NCI-H1417 treated with DMSO at 0.1 percent for 48 hours (cell line): Measurements from ENCODE around the gene ARGFX.
"Not testable (repeated sequence)": the region's sequence is repeated elsewhere in the genome, so short reads cannot be mapped to it uniquely, and the experiment has no call there.

Experiments
- DNase-seq: peaks from one replicate; lab custom pipeline; 2025; lab: John Stamatoyannopoulos, UW

The ARGFX gene

GRCh38 chr3:121599900-121600299 is 32.2 kb downstream of the ARGFX start:
- DNase-seq, result not testable (repeated sequence)

- no peak for DNase-seq
Measured at GRCh38 chr3:121601212-121601812, 33.6 kb downstream of the ARGFX start.

- no peak for DNase-seq
Measured at GRCh38 chr3:121604759-121605158, 37.0 kb downstream of the ARGFX start.

GRCh38 chr3:121606106-121606505 is 38.4 kb downstream of the ARGFX start:
- no peak for DNase-seq
